ENCODE data around the gene CSF2.

Gene CSF2

GRCh38 chr5:132083071-132083678, 9.6 kb downstream of the CSF2 start:
- no peaks in the 10 kb centered on the region for H3K9me2 ChIP-seq (replicated peaks; ENCODE audit: insufficient read depth, low read length)
- peak overlapping the region; percentile 42; the same call in 1 of the 2 replicates for H3K27ac ChIP-seq (ENCODE audit: low read length)
- TF ChIP-seq EZH2phosphoT487 (IDR thresholded peaks at IDR 0.05; ENCODE audit: low read length): no peak
- no peak for TF ChIP-seq CTCF (IDR thresholded peaks at IDR 0.05; ENCODE audit: low read length)
- TF ChIP-seq EZH2 (optimal IDR thresholded peaks at IDR 0.05; ENCODE audit: low read depth, low read length): no peak
- DNase-seq: peak; percentile 37
- peaks cover 18% of the 10 kb centered on the region for H3K4me1 ChIP-seq (ENCODE audit: low read length)
- no peaks in the 10 kb centered on the region for H3K9me3 ChIP-seq (replicated peaks; ENCODE audit: insufficient read depth, low read length)
- H3K4me3 ChIP-seq (ENCODE audit: low read length): no peak overlapping the region
- 0 out of 2 replicates have a peak, but pooled peaks cover 6% of the 10 kb centered on the region for H3F3A ChIP-seq (ENCODE audit: insufficient read depth, low read length)
- peak overlapping the region; percentile 53 for H3K4me2 ChIP-seq (ENCODE audit: low read depth, low read length)
- peak overlapping the region; percentile 30; the same call in 1 of the 2 replicates for H2AFZ ChIP-seq (ENCODE audit: low read length)
- H4K20me1 ChIP-seq (ENCODE audit: insufficient read depth, low read length): no peaks in the 10 kb centered on the region
- H3K27me3 ChIP-seq (replicated peaks; ENCODE audit: insufficient read depth, low read length): no peaks in the 10 kb centered on the region
- peak overlapping the region; percentile 1; the same call in 1 of the 2 replicates for H3K9ac ChIP-seq (ENCODE audit: low read length)
- H3K79me2 ChIP-seq (ENCODE audit: low read length): no peaks in the 10 kb centered on the region
- no peaks in the 10 kb centered on the region for H3K36me3 ChIP-seq (replicated peaks; ENCODE audit: insufficient read depth, low read length)

GRCh38 chr5:132085686-132086085, 12.1 kb downstream of the CSF2 start:
- Histone ChIP-seq H3F3A (ENCODE audit: insufficient read depth, low read length) (peaks cover 11% of the 10 kb centered on the region), H3K27me3 (replicated peaks; ENCODE audit: insufficient read depth, low read length) (no peaks in the 10 kb centered on the region), H4K20me1 (ENCODE audit: insufficient read depth, low read length) (no peaks in the 10 kb centered on the region), H2AFZ (ENCODE audit: low read length) (no peak overlapping the region), H3K27ac (ENCODE audit: low read length) (no peak overlapping the region), H3K4me3 (ENCODE audit: low read length) (no peak overlapping the region), H3K36me3 (replicated peaks; ENCODE audit: insufficient read depth, low read length) (no peaks in the 10 kb centered on the region), H3K4me2 (ENCODE audit: low read depth, low read length) (no peak overlapping the region), H3K9ac (ENCODE audit: low read length) (no peak overlapping the region), H3K9me3 (replicated peaks; ENCODE audit: insufficient read depth, low read length) (no peaks in the 10 kb centered on the region), H3K9me2 (replicated peaks; ENCODE audit: insufficient read depth, low read length) (no peaks in the 10 kb centered on the region), H3K79me2 (ENCODE audit: low read length) (no peaks in the 10 kb centered on the region), H3K4me1 (ENCODE audit: low read length) (peaks cover 32% of the 10 kb centered on the region)
- DNase-seq: no peak
- TF ChIP-seq EZH2 (optimal IDR thresholded peaks at IDR 0.05; ENCODE audit: low read depth, low read length): no peak
- TF ChIP-seq CTCF (IDR thresholded peaks at IDR 0.05; ENCODE audit: low read length): no peak
- TF ChIP-seq EZH2phosphoT487 (IDR thresholded peaks at IDR 0.05; ENCODE audit: low read length): no peak

GRCh38 chr5:132086277-132086794, 12.7 kb downstream of the CSF2 start:
- H3K9ac ChIP-seq (ENCODE audit: low read length): no peak overlapping the region
- peaks cover 11% of the 10 kb centered on the region for H3F3A ChIP-seq (ENCODE audit: insufficient read depth, low read length)
- H3K36me3 ChIP-seq (replicated peaks; ENCODE audit: insufficient read depth, low read length): no peaks in the 10 kb centered on the region
- DNase-seq: no peak
- no peaks in the 10 kb centered on the region for H3K79me2 ChIP-seq (ENCODE audit: low read length)
- no peak overlapping the region for H3K4me2 ChIP-seq (ENCODE audit: low read depth, low read length)
- no peaks in the 10 kb centered on the region for H4K20me1 ChIP-seq (ENCODE audit: insufficient read depth, low read length)
- H3K27ac ChIP-seq (ENCODE audit: low read length): no peak overlapping the region
- H3K9me3 ChIP-seq (replicated peaks; ENCODE audit: insufficient read depth, low read length): no peaks in the 10 kb centered on the region
- H3K4me3 ChIP-seq (ENCODE audit: low read length): no peak overlapping the region
- H3K27me3 ChIP-seq (replicated peaks; ENCODE audit: insufficient read depth, low read length): no peaks in the 10 kb centered on the region
- no peak overlapping the region for H2AFZ ChIP-seq (ENCODE audit: low read length)
- TF ChIP-seq EZH2 (optimal IDR thresholded peaks at IDR 0.05; ENCODE audit: low read depth, low read length) (no peak), EZH2phosphoT487 (IDR thresholded peaks at IDR 0.05; ENCODE audit: low read length) (no peak), CTCF (IDR thresholded peaks at IDR 0.05; ENCODE audit: low read length) (no peak)
- peaks cover 35% of the 10 kb centered on the region for H3K4me1 ChIP-seq (ENCODE audit: low read length)
- no peaks in the 10 kb centered on the region for H3K9me2 ChIP-seq (replicated peaks; ENCODE audit: insufficient read depth, low read length)
